Uterus (tissue), 2 donors: ENCODE measurements around the gene PHF8.

Source experiments
- CTCF ChIP-seq, 4 experiments: fragments of 200-600 bp in 2 of 4; fragments of 450-650 bp in 2 of 4; sonication (generic) in 2 of 4; IDR thresholded peaks; one replicate each; pipeline ENCODE4 v1.5.1; 2016 to 2019; ENCODE audit warnings: antibody characterized with exemption in 4 of 4, mild to moderate bottlenecking in 2 of 4, moderate library complexity in 1 of 4
- POLR2A ChIP-seq, 2 donors: fragments of 450-650 bp; IDR thresholded peaks; one replicate each; pipeline ENCODE4 v1.6.1; 2016; ENCODE audit warnings: antibody characterized with exemption in 2 of 2, mild to moderate bottlenecking in 1 of 2, moderate library complexity in 1 of 2

- TF ChIP-seq CTCF (IDR thresholded peaks at IDR 0.05): no peak
- no peak for TF ChIP-seq POLR2A (IDR thresholded peaks at IDR 0.05)
These were observed 36.6 kb downstream of the PHF8 start for GRCh38 chrX:54007682-54008081.
